HEK293 (cell line): ENCODE measurements around the gene PRPF31.

ENCODE experiments used
- AEBP2 ChIP-seq: fragments of 450-650 bp; formaldehyde crosslinking; IDR thresholded peaks from 2 replicates; pipeline ENCODE4 v1.5.1; 2016; ENCODE audit warnings: missing biosample characterization, missing genetic modification characterization, borderline replicate concordance
- BCL11B ChIP-seq: fragments of 450-650 bp; formaldehyde crosslinking; IDR thresholded peaks from 2 replicates; pipeline ENCODE4 v1.5.1; 2016; ENCODE audit warnings: low read depth, missing biosample characterization, missing genetic modification characterization
- GLIS2 ChIP-seq: fragments of 450-650 bp; formaldehyde crosslinking; IDR thresholded peaks from 2 replicates; pipeline ENCODE4 v1.5.1; 2016; ENCODE audit warnings: missing biosample characterization, missing genetic modification characterization
- KLF9 ChIP-seq: fragments of 450-650 bp; formaldehyde crosslinking; IDR thresholded peaks from 2 replicates; pipeline ENCODE4 v1.5.1; 2016; ENCODE audit warnings: missing biosample characterization, missing genetic modification characterization, low read depth
- PRDM10 ChIP-seq: fragments of 450-650 bp; formaldehyde crosslinking; IDR thresholded peaks from 2 replicates; pipeline ENCODE4 v1.5.1; 2016; ENCODE audit warnings: missing biosample characterization, missing genetic modification characterization
- RBAK ChIP-seq: fragments of 450-650 bp; formaldehyde crosslinking; IDR thresholded peaks from 2 replicates; pipeline ENCODE4 v1.5.1; 2016; ENCODE audit warnings: missing biosample characterization, missing genetic modification characterization
- SALL2 ChIP-seq: fragments of 450-650 bp; formaldehyde crosslinking; IDR thresholded peaks from 2 replicates; pipeline ENCODE4 v1.5.0; 2017; ENCODE audit warnings: missing biosample characterization, mild to moderate bottlenecking, missing genetic modification characterization, borderline replicate concordance
- SETDB1 ChIP-seq: IDR thresholded peaks from one replicate; pipeline ENCODE4 v1.6.1; 2017; ENCODE audit warnings: mild to moderate bottlenecking, low read length, moderate library complexity, mixed read lengths; ENCODE audit not compliant: insufficient read length
- SP2 ChIP-seq: fragments of 450-650 bp; formaldehyde crosslinking; IDR thresholded peaks from 2 replicates; pipeline ENCODE4 v1.5.1; 2016; ENCODE audit warnings: missing biosample characterization, missing genetic modification characterization
- SP7 ChIP-seq: fragments of 450-650 bp; formaldehyde crosslinking; IDR thresholded peaks from 2 replicates; pipeline ENCODE4 v1.5.1; 2016; ENCODE audit warnings: missing biosample characterization, missing genetic modification characterization
- ZEB2 ChIP-seq: fragments of 450-650 bp; formaldehyde crosslinking; IDR thresholded peaks from 2 replicates; pipeline ENCODE4 v1.5.1; 2016; ENCODE audit warnings: missing biosample characterization, missing genetic modification characterization
- ZNF133 ChIP-seq: fragments of 450-650 bp; formaldehyde crosslinking; IDR thresholded peaks from 2 replicates; pipeline ENCODE4 v1.5.1; 2016; ENCODE audit warnings: missing biosample characterization, missing genetic modification characterization
- ZNF16 ChIP-seq: fragments of 450-650 bp; formaldehyde crosslinking; IDR thresholded peaks from 2 replicates; pipeline ENCODE4 v1.5.1; 2016; ENCODE audit warnings: low read depth, missing biosample characterization, missing genetic modification characterization
- ZNF184 ChIP-seq: fragments of 450-650 bp; IDR thresholded peaks from 2 replicates; pipeline ENCODE4 v1.5.1; 2018; ENCODE audit warnings: missing biosample characterization, mild to moderate bottlenecking, missing genetic modification characterization
- ZNF202 ChIP-seq: fragments of 450-650 bp; formaldehyde crosslinking; IDR thresholded peaks from 2 replicates; pipeline ENCODE4 v1.5.1; 2016; ENCODE audit warnings: missing biosample characterization, missing genetic modification characterization, borderline replicate concordance
- ZNF274 ChIP-seq, 2 experiments: fragments of 200-500 bp in 1 of 2; fragments of 450-650 bp in 1 of 2; sonication (Bioruptor generic) in 1 of 2; formaldehyde crosslinking in 1 of 2; IDR thresholded peaks; 2 replicates each; pipeline versions ENCODE4 v1.5.1 to v1.6.1; 2014 to 2016; ENCODE audit warnings: borderline replicate concordance in 1 of 2, inconsistent platforms in 1 of 2, low read length in 1 of 2, missing biosample characterization in 1 of 2, missing genetic modification characterization in 1 of 2
- ZNF335 ChIP-seq: fragments of 450-650 bp; formaldehyde crosslinking; conservative IDR thresholded peaks from 2 replicates; pipeline ENCODE4 v1.5.1; 2016; ENCODE audit warnings: missing biosample characterization, missing genetic modification characterization
- ZNF366 ChIP-seq: fragments of 450-650 bp; formaldehyde crosslinking; conservative IDR thresholded peaks from 2 replicates; pipeline ENCODE4 v1.5.1; 2016; ENCODE audit warnings: missing biosample characterization, missing genetic modification characterization
- ZNF37A ChIP-seq: fragments of 450-650 bp; IDR thresholded peaks from 2 replicates; pipeline ENCODE4 v1.5.1; 2018; ENCODE audit warnings: missing biosample characterization, missing genetic modification characterization
- ZNF391 ChIP-seq: fragments of 450-650 bp; formaldehyde crosslinking; IDR thresholded peaks from 2 replicates; pipeline ENCODE4 v1.5.1; 2016; ENCODE audit warnings: low read depth, missing biosample characterization, missing genetic modification characterization, borderline replicate concordance
- ZNF398 ChIP-seq: fragments of 450-650 bp; formaldehyde crosslinking; IDR thresholded peaks from 2 replicates; pipeline ENCODE4 v1.5.1; 2017; ENCODE audit warnings: missing biosample characterization, missing genetic modification characterization
- ZNF433 ChIP-seq: fragments of 450-650 bp; formaldehyde crosslinking; IDR thresholded peaks from 2 replicates; pipeline ENCODE4 v1.5.1; 2016; ENCODE audit warnings: missing biosample characterization, missing genetic modification characterization, low read depth
- ZNF544 ChIP-seq: fragments of 450-650 bp; formaldehyde crosslinking; IDR thresholded peaks from 2 replicates; pipeline ENCODE4 v1.5.0; 2017; ENCODE audit warnings: missing biosample characterization, missing genetic modification characterization
- ZNF558 ChIP-seq: fragments of 450-650 bp; formaldehyde crosslinking; IDR thresholded peaks from 2 replicates; pipeline ENCODE4 v1.5.1; 2016; ENCODE audit warnings: missing biosample characterization, missing genetic modification characterization
- ZNF585B ChIP-seq: fragments of 450-650 bp; formaldehyde crosslinking; IDR thresholded peaks from 2 replicates; pipeline ENCODE4 v1.5.1; 2016; ENCODE audit warnings: missing biosample characterization, missing genetic modification characterization
- ZNF600 ChIP-seq: fragments of 450-650 bp; formaldehyde crosslinking; IDR thresholded peaks from 2 replicates; pipeline ENCODE4 v1.5.1; 2016; ENCODE audit warnings: missing biosample characterization, missing genetic modification characterization
- ZNF610 ChIP-seq: fragments of 450-650 bp; formaldehyde crosslinking; IDR thresholded peaks from 2 replicates; pipeline ENCODE4 v1.5.1; 2016; ENCODE audit warnings: missing biosample characterization, missing genetic modification characterization, borderline replicate concordance
- ZNF629 ChIP-seq: fragments of 450-650 bp; formaldehyde crosslinking; IDR thresholded peaks from 2 replicates; pipeline ENCODE4 v1.5.1; 2017; ENCODE audit warnings: missing biosample characterization, missing genetic modification characterization
- ZNF660 ChIP-seq: fragments of 450-650 bp; IDR thresholded peaks from 2 replicates; pipeline ENCODE4 v1.5.1; 2018; ENCODE audit warnings: missing biosample characterization, mild to moderate bottlenecking, missing genetic modification characterization
- ZNF843 ChIP-seq: fragments of 450-650 bp; formaldehyde crosslinking; IDR thresholded peaks from 2 replicates; pipeline ENCODE4 v1.5.1; 2016; ENCODE audit warnings: missing biosample characterization, missing genetic modification characterization
- TF ChIP-seq, protein P1 (sequence below): fragments of 450-650 bp; IDR thresholded peaks from 2 replicates; pipeline ENCODE4 v1.5.1; 2018; ENCODE audit warnings: missing biosample characterization, mild to moderate bottlenecking, missing genetic modification characterization

PRPF31 gene

GRCh38 chr19:54137699-54138488 is 22.3 kb downstream of the PRPF31 start, which contains the start of gene CNOT3 (continued):
- TF ChIP-seq ZNF366 (tag by site-specific recombination) (no peak), ZNF133 (tag by site-specific recombination) (no peak), SP7 (tag by site-specific recombination) (peak; percentile 51), ZNF391 (no peak), ZNF585B (tag by site-specific recombination) (no peak), ZNF610 (tag by site-specific recombination) (0 out of 2 replicates have a peak, but pooled peaks have one; percentile 18), BCL11B (no peak), ZEB2 (peak; percentile 60), ZNF184 (no peak), AEBP2 (no peak), ZNF16 (no peak), ZNF600 (no peak), ZNF843 (tag by site-specific recombination) (0 out of 2 replicates have a peak, but pooled peaks have one; percentile 32), ZNF433 (no peak), ZNF335 (peak; percentile 65), SETDB1 (no peak), ZNF37A (tag by site-specific recombination) (no peak), ZNF558 (tag by site-specific recombination) (no peak), KLF9 (no peak; the same call in 1 of the 2 replicates), RBAK (no peak), SALL2 (tag by site-specific recombination) (no peak), ZNF629 (tag by site-specific recombination) (no peak), GLIS2 (tag by site-specific recombination) (peak; percentile 55), ZNF398 (tag by site-specific recombination) (0 out of 2 replicates have a peak, but pooled peaks have one; percentile 13), ZNF544 (tag by site-specific recombination) (no peak), ZNF202 (tag by site-specific recombination) (no peak), ZNF274 (IDR thresholded peaks at IDR 0.05; ENCODE audit: low read length) (no peak), ZNF274 (tag by site-specific recombination; IDR thresholded peaks at IDR 0.05; ENCODE audit: borderline replicate concordance) (no peak), SP2 (peak; percentile 58), ZNF660 (tag by site-specific recombination) (0 out of 2 replicates have a peak, but pooled peaks have one; percentile 22), PRDM10 (tag by site-specific recombination) (no peak)
- TF ChIP-seq, protein P1, sequence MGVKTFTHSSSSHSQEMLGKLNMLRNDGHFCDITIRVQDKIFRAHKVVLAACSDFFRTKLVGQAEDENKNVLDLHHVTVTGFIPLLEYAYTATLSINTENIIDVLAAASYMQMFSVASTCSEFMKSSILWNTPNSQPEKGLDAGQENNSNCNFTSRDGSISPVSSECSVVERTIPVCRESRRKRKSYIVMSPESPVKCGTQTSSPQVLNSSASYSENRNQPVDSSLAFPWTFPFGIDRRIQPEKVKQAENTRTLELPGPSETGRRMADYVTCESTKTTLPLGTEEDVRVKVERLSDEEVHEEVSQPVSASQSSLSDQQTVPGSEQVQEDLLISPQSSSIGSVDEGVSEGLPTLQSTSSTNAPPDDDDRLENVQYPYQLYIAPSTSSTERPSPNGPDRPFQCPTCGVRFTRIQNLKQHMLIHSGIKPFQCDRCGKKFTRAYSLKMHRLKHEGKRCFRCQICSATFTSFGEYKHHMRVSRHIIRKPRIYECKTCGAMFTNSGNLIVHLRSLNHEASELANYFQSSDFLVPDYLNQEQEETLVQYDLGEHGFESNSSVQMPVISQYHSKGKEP: no peak
